AG09319 (cell line): Measurements from ENCODE around the gene USP16.
"Not testable (repeated sequence)": the region's sequence is repeated elsewhere in the genome, so short reads cannot be mapped to it uniquely, and the experiment has no call there.

ENCODE experiments used
- DNase-seq: peaks from one replicate; pipeline ENCODE4 v3.0.0-alpha.2; 2010; ENCODE audit warnings: low read depth; ENCODE audit errors: extremely low read depth
- TF ChIP-seq, protein P1 (sequence below): IDR thresholded peaks from 2 replicates; pipeline ENCODE4 v1.5.1; 2011; ENCODE audit warnings: low read depth, mild to moderate bottlenecking, inconsistent platforms, low read length, moderate library complexity

Gene USP16

GRCh38 chr21:28992526-28993292 is 31.8 kb upstream of the USP16 start, which contains the start of gene LTN1:
Gene LTN1 (minus strand): TSS chr21:28992877. CDS start chr21:28992805, 72 bp downstream.
- DNase-seq, result peak; percentile 98
- TF ChIP-seq, protein P1, sequence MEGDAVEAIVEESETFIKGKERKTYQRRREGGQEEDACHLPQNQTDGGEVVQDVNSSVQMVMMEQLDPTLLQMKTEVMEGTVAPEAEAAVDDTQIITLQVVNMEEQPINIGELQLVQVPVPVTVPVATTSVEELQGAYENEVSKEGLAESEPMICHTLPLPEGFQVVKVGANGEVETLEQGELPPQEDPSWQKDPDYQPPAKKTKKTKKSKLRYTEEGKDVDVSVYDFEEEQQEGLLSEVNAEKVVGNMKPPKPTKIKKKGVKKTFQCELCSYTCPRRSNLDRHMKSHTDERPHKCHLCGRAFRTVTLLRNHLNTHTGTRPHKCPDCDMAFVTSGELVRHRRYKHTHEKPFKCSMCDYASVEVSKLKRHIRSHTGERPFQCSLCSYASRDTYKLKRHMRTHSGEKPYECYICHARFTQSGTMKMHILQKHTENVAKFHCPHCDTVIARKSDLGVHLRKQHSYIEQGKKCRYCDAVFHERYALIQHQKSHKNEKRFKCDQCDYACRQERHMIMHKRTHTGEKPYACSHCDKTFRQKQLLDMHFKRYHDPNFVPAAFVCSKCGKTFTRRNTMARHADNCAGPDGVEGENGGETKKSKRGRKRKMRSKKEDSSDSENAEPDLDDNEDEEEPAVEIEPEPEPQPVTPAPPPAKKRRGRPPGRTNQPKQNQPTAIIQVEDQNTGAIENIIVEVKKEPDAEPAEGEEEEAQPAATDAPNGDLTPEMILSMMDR, result no peak

DNA sequence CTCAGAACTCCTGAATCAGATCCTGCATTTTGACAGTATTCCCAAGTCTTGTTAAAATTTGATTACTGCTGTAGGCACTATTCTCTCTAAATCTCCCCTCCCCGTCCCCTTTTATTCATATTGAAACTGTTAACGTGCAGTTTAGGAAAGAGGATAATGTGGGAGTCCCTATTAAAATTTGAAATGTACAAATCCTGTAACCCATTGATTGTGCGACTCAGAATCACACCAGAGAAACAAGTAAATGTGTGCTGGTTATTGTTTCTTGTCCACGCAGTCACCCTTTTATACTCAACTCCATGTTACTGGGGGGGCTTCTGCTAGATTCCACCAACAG is 31.2 kb upstream of the USP16 start:
- no peak for DNase-seq
- TF ChIP-seq, protein P1, result no peak

DNA sequence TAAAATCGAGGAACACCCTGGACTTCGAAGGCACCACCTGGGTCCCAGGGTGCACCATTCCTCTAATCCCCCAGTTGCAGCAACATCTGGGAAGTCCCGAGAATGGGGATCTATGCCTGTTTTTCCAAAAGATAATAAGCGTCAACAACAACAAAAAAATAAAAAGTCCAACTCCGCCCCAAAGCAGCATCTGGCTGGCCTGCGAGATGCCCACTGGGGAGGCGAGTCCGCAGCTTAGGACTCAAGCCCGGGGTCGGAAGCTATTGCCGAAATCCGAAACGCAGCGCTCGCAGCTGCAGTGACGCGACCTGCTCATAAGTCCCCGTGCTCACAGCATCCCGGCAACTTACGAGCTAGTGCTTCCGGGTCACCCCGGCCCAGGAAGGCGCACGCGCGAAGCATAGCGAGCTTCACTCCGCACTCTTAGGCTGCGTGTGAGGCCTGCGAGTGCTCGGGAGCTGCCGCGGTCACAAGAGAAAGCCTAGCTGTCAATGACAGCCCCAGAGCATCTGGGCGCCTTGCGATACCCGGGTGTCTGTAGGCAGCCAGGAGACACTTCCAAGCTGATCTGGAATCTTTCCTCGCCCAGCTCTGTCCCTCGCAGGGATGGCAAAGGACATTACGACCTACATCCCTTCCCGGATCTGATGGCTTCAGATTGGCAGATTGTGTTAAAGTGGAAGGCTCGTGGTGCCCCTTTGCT is 21.9 kb upstream of the USP16 start:
- TF ChIP-seq, protein P1, result no peak
- DNase-seq, result peak; percentile 94

- DNase-seq, result no peak
These were observed 18.8 kb upstream of the USP16 start for GRCh38 chr21:29005696-29006095.

GRCh38 chr21:29007135-29007534 is 17.3 kb upstream of the USP16 start:
- DNase-seq, result no peak
- TF ChIP-seq, protein P1, result no peak

More at GRCh38 chr21:29005696-29006095, 18.8 kb upstream of the USP16 start:
- TF ChIP-seq, protein P1, result no peak

DNA sequence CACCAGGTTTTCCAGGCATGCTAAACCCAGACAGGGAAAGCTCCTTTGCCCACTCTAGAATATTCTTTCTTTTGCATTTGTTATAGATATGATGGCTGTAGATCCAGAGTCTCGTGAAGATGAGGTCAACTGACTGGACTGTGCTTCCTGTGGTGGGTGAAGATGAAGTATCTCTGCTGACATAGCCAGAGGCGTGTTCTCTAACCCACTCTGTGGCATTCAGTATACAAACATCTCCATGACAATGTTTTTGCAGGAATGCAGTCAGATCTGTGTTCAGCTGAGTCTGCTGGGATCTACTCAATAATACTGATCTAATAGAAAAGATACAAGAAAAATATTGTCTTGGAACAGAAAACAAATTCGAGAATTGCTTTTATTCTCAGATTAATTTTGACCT is 16.7 kb upstream of the USP16 start:
- TF ChIP-seq, protein P1, result no peak
- no peak for DNase-seq

- TF ChIP-seq, protein P1, result no peak
- DNase-seq, result no peak
These were observed 16.1 kb upstream of the USP16 start for GRCh38 chr21:29008367-29008766.

DNA sequence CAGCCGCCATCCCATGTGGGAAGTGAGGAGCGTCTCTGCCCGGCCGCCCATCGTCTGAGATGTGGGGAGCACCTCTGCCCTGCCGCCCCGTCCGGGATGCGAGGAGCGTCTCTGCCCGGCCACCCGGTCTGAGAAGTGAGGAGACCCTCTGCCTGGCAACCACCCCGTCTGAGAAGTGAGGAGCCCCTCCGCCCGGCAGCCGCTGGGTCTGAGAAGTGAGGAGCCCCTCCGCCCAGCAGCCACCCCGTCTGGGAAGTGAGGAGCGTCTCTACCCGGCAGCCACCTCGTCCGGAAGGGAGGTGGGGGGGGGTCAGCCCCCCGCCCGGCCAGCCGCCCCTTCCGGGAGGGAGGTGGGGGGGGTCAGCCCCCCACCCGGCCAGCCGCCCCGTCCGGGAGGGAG is 13.2 kb upstream of the USP16 start:
- not testable (repeated sequence) for DNase-seq
